ENCODE data around the gene ANK3. TPM values are rescaled to one million over a fixed set of nuclear protein-coding genes. Genes with fewer than 3 reads are reported as not detected.

Gene ANK3
- total RNA-seq, 1 experiment from 2014 or later, result 32.0 TPM

DNA sequence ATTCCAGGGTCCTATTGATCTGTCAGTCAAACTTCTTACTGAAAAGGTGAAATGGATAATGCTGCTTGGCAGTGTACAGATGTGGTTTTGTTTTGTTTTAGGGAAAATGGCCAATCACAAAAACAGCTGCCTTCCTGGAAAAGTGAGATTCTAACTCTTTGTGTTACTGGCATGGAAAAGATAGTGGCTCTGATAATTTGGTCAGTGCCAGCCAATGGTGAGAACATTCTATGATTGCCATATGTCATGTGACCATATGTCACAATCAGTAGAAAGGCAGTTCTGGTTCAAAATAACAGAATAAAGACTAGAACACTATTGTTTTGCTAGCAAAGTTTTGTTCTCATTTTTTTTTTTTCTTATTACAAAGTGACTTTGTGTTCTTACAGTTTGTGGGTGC, 344.1 kb downstream of the ANK3 start:
- Histone ChIP-seq H3K27ac (no peak overlapping the region), H3K27me3 (ENCODE audit: insufficient read depth, low read depth) (no peaks in the 10 kb centered on the region), H4K20me1 (ENCODE audit: insufficient read depth) (no peaks in the 10 kb centered on the region), H3K4me2 (no peak overlapping the region), H3K4me3 (no peak overlapping the region), H3K4me1 (replicated peaks; ENCODE audit: insufficient read depth) (no peaks in the 10 kb centered on the region), H3F3A (ENCODE audit: insufficient read depth, low read depth) (no peaks in the 10 kb centered on the region), H2AFZ (no peak overlapping the region), H3K36me3 (ENCODE audit: low read depth) (no peaks in the 10 kb centered on the region), H3K9me3 (ENCODE audit: insufficient read depth, low read depth) (no peaks in the 10 kb centered on the region), H3K9me2 (ENCODE audit: insufficient read depth) (no peaks in the 10 kb centered on the region), H3K79me2 (ENCODE audit: low read depth) (no peaks in the 10 kb centered on the region)
- ChIA-PET POLR2A (ENCODE audit: unreplicated experiment) (no interaction called here), CTCF (no interaction called here)
- BruUV-seq (replicated peaks), result no TSS peak
- no peak for DNase-seq
- intact Hi-C loops (cut with micrococcal nuclease; ENCODE audit: unreplicated experiment), result loop anchor here (10.0 kb wide), 2 partner anchors 811 to 1261 kb away; no protein-coding TSS in a partner anchor
- TF ChIP-seq, protein P1, sequence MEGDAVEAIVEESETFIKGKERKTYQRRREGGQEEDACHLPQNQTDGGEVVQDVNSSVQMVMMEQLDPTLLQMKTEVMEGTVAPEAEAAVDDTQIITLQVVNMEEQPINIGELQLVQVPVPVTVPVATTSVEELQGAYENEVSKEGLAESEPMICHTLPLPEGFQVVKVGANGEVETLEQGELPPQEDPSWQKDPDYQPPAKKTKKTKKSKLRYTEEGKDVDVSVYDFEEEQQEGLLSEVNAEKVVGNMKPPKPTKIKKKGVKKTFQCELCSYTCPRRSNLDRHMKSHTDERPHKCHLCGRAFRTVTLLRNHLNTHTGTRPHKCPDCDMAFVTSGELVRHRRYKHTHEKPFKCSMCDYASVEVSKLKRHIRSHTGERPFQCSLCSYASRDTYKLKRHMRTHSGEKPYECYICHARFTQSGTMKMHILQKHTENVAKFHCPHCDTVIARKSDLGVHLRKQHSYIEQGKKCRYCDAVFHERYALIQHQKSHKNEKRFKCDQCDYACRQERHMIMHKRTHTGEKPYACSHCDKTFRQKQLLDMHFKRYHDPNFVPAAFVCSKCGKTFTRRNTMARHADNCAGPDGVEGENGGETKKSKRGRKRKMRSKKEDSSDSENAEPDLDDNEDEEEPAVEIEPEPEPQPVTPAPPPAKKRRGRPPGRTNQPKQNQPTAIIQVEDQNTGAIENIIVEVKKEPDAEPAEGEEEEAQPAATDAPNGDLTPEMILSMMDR (conservative IDR thresholded peaks at IDR 0.05), result no peak
- TF ChIP-seq EZH2 (IDR thresholded peaks at IDR 0.05; ENCODE audit: low read depth), result no peak

DNA sequence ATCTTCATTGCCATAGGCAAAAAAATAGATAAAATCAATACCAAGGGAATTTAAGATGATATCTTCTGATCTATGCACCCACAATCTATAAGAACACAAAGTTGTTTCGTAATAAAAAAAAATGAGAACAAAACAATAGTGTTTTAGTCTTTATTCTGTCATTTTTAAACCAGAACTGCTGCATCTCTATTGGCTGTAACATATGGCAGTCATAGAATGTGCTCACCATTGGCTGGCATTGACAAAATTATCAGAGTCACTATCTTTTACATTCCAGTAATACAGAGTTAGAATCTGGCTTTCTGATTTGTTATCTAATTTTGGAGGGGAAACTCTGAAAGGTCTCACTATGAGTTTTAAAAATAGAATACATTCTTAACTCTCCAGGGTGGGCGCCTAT, 344.7 kb downstream of the ANK3 start:
- H3K36me3 ChIP-seq (ENCODE audit: low read depth), result no peaks in the 10 kb centered on the region
- H4K20me1 ChIP-seq (ENCODE audit: insufficient read depth), result no peaks in the 10 kb centered on the region
- no peaks in the 10 kb centered on the region for H3K9me3 ChIP-seq (ENCODE audit: insufficient read depth, low read depth)
- no peak for DNase-seq
- H3K79me2 ChIP-seq (ENCODE audit: low read depth), result no peaks in the 10 kb centered on the region
- no peaks in the 10 kb centered on the region for H3K4me1 ChIP-seq (replicated peaks; ENCODE audit: insufficient read depth)
- no peak overlapping the region for H2AFZ ChIP-seq
- TF ChIP-seq, protein P1 (conservative IDR thresholded peaks at IDR 0.05), result no peak
- TF ChIP-seq EZH2 (IDR thresholded peaks at IDR 0.05; ENCODE audit: low read depth), result no peak
- H3K27me3 ChIP-seq (ENCODE audit: insufficient read depth, low read depth), result no peaks in the 10 kb centered on the region
- no peak overlapping the region for H3K4me3 ChIP-seq
- ChIA-PET CTCF (no interaction called here), POLR2A (ENCODE audit: unreplicated experiment) (no interaction called here)
- no TSS peak for BruUV-seq (replicated peaks)
- no peaks in the 10 kb centered on the region for H3K9me2 ChIP-seq (ENCODE audit: insufficient read depth)
- intact Hi-C loops (cut with micrococcal nuclease; ENCODE audit: unreplicated experiment), result loop anchor here (10.0 kb wide), 2 partner anchors 810 to 1260 kb away; no protein-coding TSS in a partner anchor
- H3F3A ChIP-seq (ENCODE audit: insufficient read depth, low read depth), result no peaks in the 10 kb centered on the region
- H3K4me2 ChIP-seq, result no peak overlapping the region
- no peak overlapping the region for H3K27ac ChIP-seq

DNA sequence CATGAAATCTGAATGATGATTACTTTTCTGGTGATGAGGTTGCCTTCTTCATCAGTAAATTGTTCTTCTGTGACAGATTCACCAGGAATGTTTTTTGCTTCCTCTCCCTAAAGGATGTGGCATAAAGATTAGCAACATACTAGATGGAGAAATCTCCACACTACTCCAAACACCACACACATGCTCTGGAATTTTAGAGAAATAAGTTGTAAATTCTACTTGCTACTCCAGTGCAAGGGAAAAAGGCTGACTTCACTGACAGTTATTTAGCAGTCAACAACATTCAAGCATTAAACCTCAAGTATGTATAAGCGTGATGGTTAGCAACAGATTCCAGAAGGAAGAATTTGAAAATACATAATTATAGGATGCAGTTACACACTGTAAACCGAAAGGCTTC, 345.4 kb downstream of the ANK3 start:
- H2AFZ ChIP-seq, result no peak overlapping the region
- H3K9me3 ChIP-seq (ENCODE audit: insufficient read depth, low read depth), result no peaks in the 10 kb centered on the region
- no TSS peak for BruUV-seq (replicated peaks)
- no peaks in the 10 kb centered on the region for H3K27me3 ChIP-seq (ENCODE audit: insufficient read depth, low read depth)
- no peak for TF ChIP-seq EZH2 (IDR thresholded peaks at IDR 0.05; ENCODE audit: low read depth)
- TF ChIP-seq, protein P1 (conservative IDR thresholded peaks at IDR 0.05), result no peak
- H3K27ac ChIP-seq, result no peak overlapping the region
- DNase-seq, result no peak
- H3K9me2 ChIP-seq (ENCODE audit: insufficient read depth), result no peaks in the 10 kb centered on the region
- no peaks in the 10 kb centered on the region for H4K20me1 ChIP-seq (ENCODE audit: insufficient read depth)
- ChIA-PET CTCF (no interaction called here), POLR2A (ENCODE audit: unreplicated experiment) (no interaction called here)
- no peaks in the 10 kb centered on the region for H3K36me3 ChIP-seq (ENCODE audit: low read depth)
- H3K4me1 ChIP-seq (replicated peaks; ENCODE audit: insufficient read depth), result no peaks in the 10 kb centered on the region
- H3K79me2 ChIP-seq (ENCODE audit: low read depth), result no peaks in the 10 kb centered on the region
- no peak overlapping the region for H3K4me2 ChIP-seq
- H3F3A ChIP-seq (ENCODE audit: insufficient read depth, low read depth), result no peaks in the 10 kb centered on the region
- intact Hi-C loops (cut with micrococcal nuclease; ENCODE audit: unreplicated experiment), result loop anchor here (10.0 kb wide), 2 partner anchors 809 to 1259 kb away; no protein-coding TSS in a partner anchor
- no peak overlapping the region for H3K4me3 ChIP-seq
